Left hindlimb (tissue), 1 donor: ENCODE results near the gene CLK4.

ENCODE experiments used
- DNase-seq: peaks from one replicate; pipeline ENCODE4 v3.0.0-alpha.2; 2018

Gene CLK4

DNA sequence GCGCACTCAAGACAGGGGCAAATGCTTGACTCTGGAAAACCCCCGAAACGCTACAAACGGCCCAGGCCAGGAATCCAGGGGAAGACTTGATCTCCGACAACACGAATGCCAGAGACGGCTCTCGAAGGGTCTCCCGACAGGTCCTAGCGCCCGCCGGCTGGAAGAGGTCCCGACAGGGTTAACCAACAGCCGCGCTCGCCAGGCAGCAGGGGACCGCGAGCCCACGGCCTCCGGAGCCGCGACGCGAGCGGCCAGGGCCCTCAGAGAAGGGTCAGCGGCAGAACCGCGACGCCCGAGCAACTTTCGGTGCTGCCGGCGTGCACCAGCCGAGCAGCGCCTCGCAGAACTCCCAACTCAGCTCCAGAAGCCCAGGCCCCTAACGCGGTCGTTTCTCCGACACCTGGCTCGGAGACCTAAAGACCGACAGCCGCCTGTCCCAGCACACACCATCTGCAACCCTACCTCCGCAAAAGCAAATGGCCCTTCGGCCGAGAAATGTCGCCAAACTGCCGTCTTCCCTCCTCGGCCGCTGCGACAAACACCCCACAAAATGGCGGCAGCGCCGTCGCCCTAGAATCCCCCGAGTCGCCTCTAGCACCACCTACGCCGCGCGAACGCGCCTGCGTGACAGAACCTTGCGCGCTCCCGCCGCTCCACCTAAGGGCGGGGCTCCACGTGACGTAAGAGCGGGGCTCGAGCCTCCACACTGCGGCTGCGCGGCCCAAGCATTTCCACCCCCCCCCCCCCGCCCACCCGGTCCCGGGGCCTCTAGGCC lies at the start of gene CLK4:
Gene CLK4 (minus strand): TSS at position 567 of the 775 bp plus-strand sequence. CDS start 3,634 bp downstream, outside the sequence.
- peak; percentile 97 for DNase-seq

- no peak for DNase-seq
Observed at GRCh38 chr5:178675922-178676321, 49.1 kb upstream of the CLK4 start.

GRCh38 chr5:178674334-178674733 lies 47.5 kb upstream of the CLK4 start:
- DNase-seq, result no peak

- DNase-seq, result no peak
Observed at GRCh38 chr5:178673801-178674295, 47.0 kb upstream of the CLK4 start.

GRCh38 chr5:178672630-178673029 lies 45.8 kb upstream of the CLK4 start:
- DNase-seq, result no peak

DNA sequence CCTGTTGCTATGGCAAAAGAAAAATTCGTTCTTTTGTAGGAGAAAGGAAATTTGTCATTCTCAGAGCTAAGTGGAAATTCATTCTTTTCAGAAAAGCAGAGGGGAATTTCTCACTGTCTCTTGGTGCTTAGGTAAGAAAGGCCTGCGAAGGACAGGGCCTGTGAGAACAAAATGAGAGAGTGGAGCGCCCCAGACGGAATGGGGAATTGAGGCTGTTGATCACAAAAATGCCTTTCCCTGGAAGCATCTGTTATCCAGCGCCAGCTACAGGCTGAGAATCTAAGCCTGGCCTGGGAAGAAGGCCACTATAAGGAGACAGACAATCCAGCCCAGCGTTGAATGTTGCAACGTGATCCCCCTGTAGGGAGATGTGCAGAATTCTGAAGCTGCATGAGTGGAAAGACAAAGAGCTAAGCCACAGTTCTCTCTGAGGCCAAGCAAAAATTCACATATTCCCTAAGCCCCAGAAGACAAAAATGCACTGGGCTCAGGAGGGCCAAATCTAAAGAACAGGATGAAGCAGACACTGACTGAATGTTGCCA lies 44.8 kb upstream of the CLK4 start:
- DNase-seq, result no peak

DNA sequence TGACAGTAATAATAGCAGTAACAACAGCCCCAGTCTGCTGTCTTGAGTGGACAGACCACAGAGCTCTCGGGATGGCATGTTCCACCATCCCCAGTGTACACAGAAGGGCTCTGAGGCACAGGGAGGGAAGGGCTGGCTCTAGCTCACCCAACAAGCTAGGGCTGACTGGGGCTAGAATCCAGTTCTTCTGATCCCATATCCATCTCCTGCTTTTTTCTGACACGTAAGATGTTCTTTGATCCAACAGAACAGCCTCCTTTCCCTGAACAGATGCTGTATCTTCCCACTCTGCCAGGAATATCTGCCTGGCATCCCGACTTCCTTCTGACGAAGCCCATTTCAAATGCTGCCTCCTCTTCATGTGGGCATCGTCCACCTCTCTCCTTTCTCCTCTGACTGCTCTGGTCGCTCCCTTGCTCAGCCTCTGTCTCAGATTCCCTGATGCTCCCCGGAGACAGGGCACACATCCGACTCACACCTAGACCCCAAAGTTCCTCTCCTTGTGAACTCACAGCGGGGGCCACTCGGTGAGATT lies 43.6 kb upstream of the CLK4 start:
- no peak for DNase-seq

- no peak for DNase-seq
Observed at GRCh38 chr5:178668579-178668978, 41.7 kb upstream of the CLK4 start.

- no peak for DNase-seq
Observed at GRCh38 chr5:178667688-178668087, 40.8 kb upstream of the CLK4 start.

DNA sequence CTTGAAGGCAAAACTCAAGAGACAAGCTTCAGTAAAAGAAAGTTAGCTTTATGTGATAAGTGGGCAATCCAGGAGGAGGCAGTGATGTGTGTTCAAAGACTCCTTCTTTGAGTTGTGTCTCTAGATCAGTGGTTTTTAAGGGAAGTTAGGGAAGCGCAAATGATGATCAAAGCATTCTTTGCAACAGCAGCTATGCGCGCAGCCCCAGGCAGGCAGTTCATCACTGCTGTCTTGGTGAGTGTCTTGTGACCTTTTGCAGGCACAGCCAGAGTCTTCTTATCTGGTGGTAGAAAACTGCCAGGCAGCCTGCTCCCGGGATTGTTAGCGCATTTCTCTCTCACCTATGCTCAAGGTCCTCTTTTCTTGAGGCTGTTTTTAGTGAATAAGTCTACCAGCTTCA lies 40.3 kb upstream of the CLK4 start:
- no peak for DNase-seq

GRCh38 chr5:178664141-178664540 lies 37.3 kb upstream of the CLK4 start:
- no peak for DNase-seq

DNA sequence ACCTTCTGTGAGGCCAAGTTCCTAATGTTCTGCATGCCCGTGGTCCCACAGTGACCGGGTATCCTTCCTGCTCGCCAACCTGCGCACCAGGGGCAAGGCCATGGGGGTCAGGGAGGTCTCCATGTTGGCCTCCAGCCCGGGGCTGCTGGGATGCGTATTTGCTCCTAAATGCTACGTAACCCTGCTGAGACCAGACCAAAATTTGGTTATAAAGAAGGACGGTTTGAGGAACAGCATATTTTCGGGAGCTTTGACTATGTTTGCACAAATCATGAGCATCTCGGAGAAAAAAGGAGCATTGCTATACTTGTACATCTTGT lies 35.7 kb upstream of the CLK4 start:
- no peak for DNase-seq

GRCh38 chr5:178661836-178662540 lies 35.1 kb upstream of the CLK4 start:
- no peak for DNase-seq

- no peak for DNase-seq
Observed at GRCh38 chr5:178651046-178651810, 24.4 kb upstream of the CLK4 start.

DNA sequence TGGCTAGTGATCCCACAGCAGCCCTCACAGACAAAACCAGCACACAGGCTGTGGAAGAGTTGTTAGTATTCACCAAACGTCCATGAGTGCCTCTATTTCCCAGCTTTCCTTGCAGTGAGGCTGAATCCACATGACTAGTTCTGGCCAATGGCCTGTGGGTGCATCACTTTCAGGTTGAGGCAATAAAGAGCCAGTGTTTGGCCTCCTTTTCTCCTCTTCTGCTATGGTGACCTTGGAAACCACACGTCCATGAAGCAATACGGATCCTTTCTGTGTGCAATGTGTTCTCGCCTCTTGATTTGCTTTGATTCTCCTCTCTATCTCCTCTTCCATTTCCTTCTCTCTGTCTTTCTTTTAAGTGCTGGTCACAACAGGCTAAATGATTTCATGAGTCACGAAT lies 23.4 kb upstream of the CLK4 start:
- DNase-seq, result no peak

GRCh38 chr5:178649580-178649979 lies 22.7 kb upstream of the CLK4 start:
- no peak for DNase-seq

GRCh38 chr5:178644826-178645545 lies 18.1 kb upstream of the CLK4 start:
- DNase-seq, result no peak

- no peak for DNase-seq
Observed at GRCh38 chr5:178642351-178642909, 15.6 kb upstream of the CLK4 start.

- DNase-seq, result no peak
Observed at GRCh38 chr5:178641711-178642110, 14.9 kb upstream of the CLK4 start.

- DNase-seq, result no peak
Observed at GRCh38 chr5:178640331-178641045, 13.6 kb upstream of the CLK4 start.

GRCh38 chr5:178637356-178638074 lies 10.7 kb upstream of the CLK4 start:
- no peak for DNase-seq
